NCI-H1048 (cell line): ENCODE results near the gene RNF115.
"Not testable (repeated sequence)": the region's sequence is repeated elsewhere in the genome, so short reads cannot be mapped to it uniquely, and the experiment has no call there.

Source experiments
- DNase-seq: peaks from one replicate; lab custom pipeline; 2025; lab: John Stamatoyannopoulos, UW

The RNF115 gene

GRCh38 chr1:145827966-145828365, 4.1 kb upstream of the RNF115 start:
- no peak for DNase-seq

DNA sequence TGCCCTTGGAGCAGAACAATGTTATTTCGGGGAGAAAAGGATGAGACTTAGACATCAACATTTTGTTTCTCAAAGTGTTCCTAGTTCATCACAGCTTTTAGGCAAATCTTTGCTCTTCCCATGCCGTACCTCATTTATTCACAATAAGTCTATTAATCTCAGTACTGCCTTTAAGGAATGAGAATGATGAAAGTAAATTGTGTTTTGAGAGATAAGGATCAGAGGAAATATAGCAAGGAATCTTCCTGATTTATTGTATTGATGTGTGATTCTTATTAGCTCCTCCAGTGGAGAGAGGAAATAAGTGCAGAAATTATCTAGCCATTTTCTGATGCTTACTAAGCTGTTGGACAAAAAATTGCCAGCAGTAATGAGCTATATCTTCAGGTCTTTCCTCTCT, 2.1 kb upstream of the RNF115 start:
- no peak for DNase-seq

GRCh38 chr1:145824499-145824842, 576 bp upstream of the RNF115 start:
- no peak for DNase-seq

- not testable (repeated sequence) for DNase-seq
Observed at GRCh38 chr1:145822779-145823331, 1.0 kb downstream of the RNF115 start.

- DNase-seq = not testable (repeated sequence)
Observed at GRCh38 chr1:145818095-145818494, 5.8 kb downstream of the RNF115 start.

- not testable (repeated sequence) for DNase-seq
Observed at GRCh38 chr1:145812977-145813810, 10.7 kb downstream of the RNF115 start.

DNA sequence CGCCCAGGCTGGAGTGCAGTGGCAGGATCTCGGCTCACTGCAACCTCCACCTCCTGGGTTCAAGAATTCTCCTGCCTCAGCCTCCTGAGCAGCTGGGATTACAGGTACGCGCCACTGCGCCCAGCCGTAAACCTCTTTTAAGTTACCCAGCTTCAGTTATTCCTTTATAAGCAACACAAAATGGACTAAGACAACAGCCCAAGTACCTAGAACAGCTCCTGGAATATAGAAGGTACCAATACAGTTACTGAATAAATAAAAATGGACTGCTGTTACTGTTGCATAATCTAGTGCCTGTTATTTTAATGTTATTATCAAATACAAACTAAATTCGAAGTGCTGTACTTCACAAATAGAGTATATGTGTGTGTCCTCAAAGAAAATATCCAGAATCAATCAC, 17.1 kb downstream of the RNF115 start:
- DNase-seq = no peak

GRCh38 chr1:145806408-145806807, 17.5 kb downstream of the RNF115 start:
- DNase-seq = no peak

GRCh38 chr1:145805057-145805456, 18.8 kb downstream of the RNF115 start:
- DNase-seq = no peak

DNA sequence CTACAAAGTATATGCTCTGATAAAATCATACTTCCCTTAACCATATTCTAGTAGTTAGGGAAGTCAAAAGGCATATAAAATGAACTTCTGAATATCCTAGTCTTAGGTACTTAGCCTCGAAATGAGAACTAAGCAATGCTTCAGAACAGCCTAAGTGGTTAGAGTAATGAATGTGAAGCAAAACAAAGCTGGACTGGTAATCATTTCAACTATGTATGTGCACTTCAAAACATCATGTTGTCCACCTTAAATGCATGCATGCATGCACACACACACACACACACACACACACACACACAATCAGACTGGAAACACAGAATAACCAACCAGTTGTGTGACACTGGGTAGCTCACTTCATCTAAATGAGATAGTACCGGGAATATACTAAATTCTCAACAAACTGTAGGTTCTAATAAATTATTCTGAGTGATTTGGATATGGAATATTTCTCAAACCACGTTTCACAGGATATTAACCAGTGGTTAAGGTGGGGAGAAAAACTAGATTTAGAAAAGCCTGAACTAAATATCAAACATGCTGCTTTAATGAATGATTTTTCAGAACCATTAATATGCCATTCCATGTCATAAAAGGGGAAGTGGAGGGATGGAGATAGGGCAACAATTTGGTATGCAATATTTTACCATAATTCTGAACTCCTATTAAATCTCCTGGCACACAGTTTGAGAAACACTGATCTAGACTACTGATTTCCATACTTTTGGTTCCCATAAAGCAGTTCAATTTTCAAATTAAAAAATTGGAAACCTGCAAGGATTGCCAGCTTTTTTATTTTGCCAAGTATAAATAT, 19.5 kb downstream of the RNF115 start:
- no peak for DNase-seq

DNA sequence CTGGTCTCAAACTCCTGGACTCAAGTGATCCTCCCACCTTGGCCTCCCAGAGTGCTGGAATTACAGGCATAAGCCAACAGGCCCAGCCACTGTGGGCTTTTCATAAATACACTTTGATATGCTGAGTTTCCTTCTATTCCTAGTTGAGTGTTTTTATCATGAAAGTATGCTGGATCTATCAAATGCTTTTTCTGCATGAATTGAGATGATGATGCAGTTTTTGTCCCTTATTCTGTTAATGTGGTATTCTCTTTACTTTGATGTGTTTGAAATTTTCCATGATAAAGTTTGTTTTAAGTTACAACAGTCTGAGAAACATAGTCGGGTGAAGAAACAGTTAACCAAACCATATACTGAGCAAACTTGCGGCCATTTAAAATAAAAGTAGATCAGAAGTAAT, 24.1 kb downstream of the RNF115 start:
- DNase-seq = no peak

GRCh38 chr1:145796753-145797152, 27.1 kb downstream of the RNF115 start:
- DNase-seq = no peak

- DNase-seq = no peak
Observed at GRCh38 chr1:145795257-145795881, 28.5 kb downstream of the RNF115 start.

- no peak for DNase-seq
Observed at GRCh38 chr1:145792484-145792883, 31.4 kb downstream of the RNF115 start.

DNA sequence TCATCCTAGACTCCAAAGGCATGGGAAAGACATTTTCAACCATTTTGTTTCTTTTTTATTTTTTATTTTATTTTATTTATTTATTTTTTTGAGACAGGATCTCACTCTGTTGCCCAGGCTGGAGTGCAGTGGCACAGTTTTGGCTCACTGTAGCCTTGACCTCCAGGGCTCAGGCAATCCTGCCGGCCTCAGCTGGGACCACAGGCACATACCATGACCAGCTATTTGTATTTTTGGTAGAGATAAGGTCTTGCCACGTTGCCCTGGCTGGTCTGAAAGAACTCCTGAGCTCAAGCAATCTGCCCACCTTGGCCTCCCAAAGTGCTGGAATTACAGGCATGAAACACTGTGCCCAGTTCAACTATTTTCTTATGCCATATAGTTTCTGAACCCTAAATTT, 32.0 kb downstream of the RNF115 start:
- not testable (repeated sequence) for DNase-seq

- DNase-seq = no peak
Observed at GRCh38 chr1:145788580-145788979, 35.3 kb downstream of the RNF115 start.

GRCh38 chr1:145786271-145786670, 37.6 kb downstream of the RNF115 start:
- no peak for DNase-seq

- no peak for DNase-seq
Observed at GRCh38 chr1:145785547-145785946, 38.3 kb downstream of the RNF115 start.

- DNase-seq = no peak
Observed at GRCh38 chr1:145784409-145784808, 39.5 kb downstream of the RNF115 start.

- DNase-seq = no peak
Observed at GRCh38 chr1:145782272-145783099, 41.4 kb downstream of the RNF115 start.

- no peak for DNase-seq
Observed at GRCh38 chr1:145778146-145778540, 45.8 kb downstream of the RNF115 start.
